Prostate gland (tissue), 2 donors: ENCODE results near the gene ADAMTSL1.

ENCODE experiments used
- CTCF ChIP-seq, 4 experiments: fragments of 200-600 bp in 2 of 4; fragments of 450-650 bp in 2 of 4; sonication (generic) in 2 of 4; IDR thresholded peaks; 1 replicate in 3 of 4; 2 replicates in 1 of 4; pipeline ENCODE4 v1.5.1; 2016 to 2019; ENCODE audit warnings: antibody characterized with exemption in 4 of 4, mild to moderate bottlenecking in 2 of 4, moderate library complexity in 2 of 4
- POLR2AphosphoS5 ChIP-seq: sonication (generic); formaldehyde crosslinking; IDR thresholded peaks from one replicate; pipeline ENCODE4 v1.6.1; 2017; ENCODE audit warnings: antibody characterized with exemption

- TF ChIP-seq CTCF (IDR thresholded peaks at IDR 0.05) (no peak), POLR2AphosphoS5 (no peak)
These were observed 391.6 kb downstream of the ADAMTSL1 start for GRCh38 chr9:18865542-18865941.
